Measurements from ENCODE around the gene UBAC2.

Gene UBAC2

GRCh38 chr13:99351772-99352171 lies 151.1 kb downstream of the UBAC2 start:
- no peak for DNase-seq (ENCODE audit: low read depth in 2 of 2)
- no peak overlapping the region for H3K4me3 ChIP-seq (replicated peaks in 1 of 2; ENCODE audit: low read depth in 2 of 2, low read length in 2 of 2)
- TF ChIP-seq CTCF (IDR thresholded peaks at IDR 0.05; ENCODE audit: low read depth, low read length), result no peak

- DNase-seq (ENCODE audit: low read depth in 2 of 2), result no peak
- H3K4me3 ChIP-seq (replicated peaks in 1 of 2; ENCODE audit: low read depth in 2 of 2, low read length in 2 of 2), result no peak overlapping the region
Observed at GRCh38 chr13:99352351-99353245, 151.9 kb downstream of the UBAC2 start.

GRCh38 chr13:99353246-99353600 lies 152.6 kb downstream of the UBAC2 start:
- no peak for TF ChIP-seq CTCF (IDR thresholded peaks at IDR 0.05; ENCODE audit: low read depth, low read length)
- H3K4me3 ChIP-seq (replicated peaks in 1 of 2; ENCODE audit: low read depth in 2 of 2, low read length in 2 of 2), result no peak overlapping the region
- no peak for DNase-seq (ENCODE audit: low read depth in 2 of 2)

More at GRCh38 chr13:99352351-99353245, 151.9 kb downstream of the UBAC2 start:
- no peak for TF ChIP-seq CTCF (IDR thresholded peaks at IDR 0.05; ENCODE audit: low read depth, low read length)

- H3K4me3 ChIP-seq (replicated peaks in 1 of 2; ENCODE audit: low read depth in 2 of 2, low read length in 2 of 2), result no peak overlapping the region
- no peak for TF ChIP-seq CTCF (IDR thresholded peaks at IDR 0.05; ENCODE audit: low read depth, low read length)
- no peak for DNase-seq (ENCODE audit: low read depth in 2 of 2)
Observed at GRCh38 chr13:99353836-99354235, 153.2 kb downstream of the UBAC2 start.

- H3K4me3 ChIP-seq (replicated peaks in 1 of 2; ENCODE audit: low read depth in 2 of 2, low read length in 2 of 2), result no peak overlapping the region
- no peak for TF ChIP-seq CTCF (IDR thresholded peaks at IDR 0.05; ENCODE audit: low read depth, low read length)
- DNase-seq (ENCODE audit: low read depth in 2 of 2), result no peak
Observed at GRCh38 chr13:99354371-99354951, 153.8 kb downstream of the UBAC2 start.

GRCh38 chr13:99355267-99356011 lies 154.8 kb downstream of the UBAC2 start:
- no peak for DNase-seq (ENCODE audit: low read depth in 2 of 2)
- H3K4me3 ChIP-seq (replicated peaks in 1 of 2; ENCODE audit: low read depth in 2 of 2, low read length in 2 of 2), result no peak overlapping the region
- TF ChIP-seq CTCF (IDR thresholded peaks at IDR 0.05; ENCODE audit: low read depth, low read length), result no peak

All from cardiac fibroblast (primary cell).